Stimulated activated CD8-positive, alpha-beta memory T cell treated with anti-CD3 and anti-CD28 coated beads, Interleukin-2, amount 100 ng/mL, for 1 hour (primary cell): ENCODE results near the gene HOXB9.

Experiments used
- DNase-seq, 2 donors: peaks; one replicate each; pipeline ENCODE4 v3.0.0-alpha.2; 2020; ENCODE audit warnings: low read depth in 2 of 2

Gene HOXB9

GRCh38 chr17:48611681-48612455 is 14.3 kb downstream of the HOXB9 start:
- DNase-seq = no peak

- no peak for DNase-seq
These were observed 14.9 kb downstream of the HOXB9 start for GRCh38 chr17:48611213-48611612.

- DNase-seq = peak in 1 of 2 donors; percentile 34
These were observed 15.6 kb downstream of the HOXB9 start, which contains the start of gene HOXB7 for GRCh38 chr17:48610282-48611211. Gene HOXB7, minus strand, starts transcription at chr17:48611017. Its CDS starts 99 bp downstream, at chr17:48610918.

DNA sequence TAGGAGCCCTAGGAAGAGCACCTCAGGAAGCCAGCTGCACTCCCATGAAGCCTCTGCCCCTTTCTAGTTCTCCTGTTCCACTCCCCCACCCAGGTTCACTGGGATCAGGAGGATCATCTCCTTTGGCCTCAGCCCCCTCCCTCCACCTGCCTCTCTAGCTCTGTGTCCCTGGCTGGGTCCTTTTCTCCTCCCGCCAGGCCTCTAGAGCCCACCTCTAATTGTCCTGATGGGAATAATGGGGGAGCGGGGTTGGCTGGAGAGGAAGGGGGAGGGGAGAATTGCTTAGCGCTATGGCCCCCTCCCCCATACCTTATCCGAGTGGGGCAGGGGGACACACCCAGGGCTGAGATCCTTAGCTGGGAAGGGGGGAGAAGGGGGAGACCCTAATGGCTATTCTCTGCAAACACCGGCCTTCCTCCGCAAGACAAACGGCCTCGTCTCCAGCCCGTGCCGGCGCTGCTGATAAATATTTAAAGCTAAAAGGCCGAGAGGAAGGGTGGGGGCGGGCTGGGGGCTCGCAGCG is 16.3 kb downstream of the HOXB9 start:
- no peak for DNase-seq

DNA sequence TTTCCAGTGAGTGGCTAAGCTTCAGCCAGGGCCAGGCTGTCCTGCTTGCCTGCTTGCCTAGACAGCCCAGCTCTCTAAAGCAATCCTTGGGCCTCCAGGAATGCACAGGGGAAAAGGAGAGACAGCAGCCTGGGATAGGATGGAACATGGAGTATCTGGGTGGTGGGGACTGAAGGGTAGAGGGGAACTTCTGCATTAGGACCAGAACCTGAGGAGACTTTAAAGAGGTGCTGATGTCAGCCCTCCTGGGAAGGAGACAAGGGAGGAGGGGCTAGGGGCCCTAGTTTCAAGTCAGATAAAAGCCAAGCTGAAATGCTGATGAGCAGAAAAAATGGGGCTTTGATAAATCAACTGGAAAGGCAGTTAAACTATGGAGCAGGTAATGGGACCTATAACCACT is 17.1 kb downstream of the HOXB9 start:
- DNase-seq = no peak

DNA sequence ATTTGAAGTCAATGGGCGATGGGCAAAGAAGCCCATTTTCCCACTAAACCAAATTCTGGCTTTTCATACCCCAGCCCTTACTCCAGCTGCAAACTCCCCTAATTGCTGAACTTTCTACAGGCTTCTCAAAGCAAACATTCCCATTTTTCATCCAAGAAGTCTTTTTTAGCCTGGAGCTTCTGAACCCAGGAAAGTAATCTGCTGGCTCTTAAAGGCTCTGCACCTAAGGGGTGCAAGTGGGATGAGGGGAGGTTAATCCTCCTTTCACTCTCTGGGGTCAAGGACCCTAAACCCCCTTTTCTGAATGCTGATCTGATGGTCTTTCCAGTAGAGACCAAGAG is 17.7 kb downstream of the HOXB9 start:
- no peak for DNase-seq

GRCh38 chr17:48606892-48607614 is 19.1 kb downstream of the HOXB9 start:
- DNase-seq = no peak

DNA sequence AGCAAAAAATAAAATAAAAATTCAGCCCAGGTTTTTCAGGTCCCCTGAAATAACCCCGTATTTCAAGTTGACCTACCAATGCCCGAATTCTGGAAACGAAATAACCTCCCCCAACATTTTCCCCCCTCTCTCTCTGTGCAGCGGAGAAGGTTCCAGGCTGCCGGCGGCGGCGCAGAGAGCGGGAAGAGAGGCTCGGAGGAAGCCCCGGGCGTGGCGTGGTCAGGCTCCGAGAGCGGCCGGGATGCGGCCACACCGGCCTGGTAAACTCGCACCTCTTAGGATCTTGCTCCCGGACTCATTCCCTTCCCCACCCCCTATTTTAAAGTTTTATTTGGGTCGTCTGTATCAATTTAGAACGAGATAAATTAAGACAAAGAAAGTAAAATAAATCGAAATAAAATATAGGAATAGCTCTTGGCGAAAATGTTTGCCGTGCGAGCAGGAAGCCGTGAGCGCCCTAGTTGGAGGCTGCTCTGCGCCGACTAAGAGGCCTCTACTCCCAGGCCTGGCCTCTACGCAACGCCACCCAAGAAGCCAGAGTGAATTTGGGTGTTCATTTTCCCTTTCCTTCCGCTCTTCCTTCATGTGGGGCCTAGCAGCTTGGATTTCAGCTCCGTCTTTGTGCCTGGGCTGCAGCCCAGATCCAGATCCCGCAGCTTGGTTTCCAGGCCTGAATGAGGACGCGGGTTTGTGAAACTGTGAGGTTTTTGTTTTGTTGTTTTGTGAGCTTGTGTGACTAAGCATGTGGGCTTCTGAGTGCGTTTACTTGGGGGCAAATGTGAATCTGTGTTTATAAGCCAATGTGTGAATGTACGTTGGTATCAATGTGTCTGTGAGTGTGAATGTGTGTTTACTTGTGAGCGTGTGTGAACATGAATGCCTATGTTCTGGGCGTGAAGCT is 19.9 kb downstream of the HOXB9 start:
- no peak for DNase-seq

DNA sequence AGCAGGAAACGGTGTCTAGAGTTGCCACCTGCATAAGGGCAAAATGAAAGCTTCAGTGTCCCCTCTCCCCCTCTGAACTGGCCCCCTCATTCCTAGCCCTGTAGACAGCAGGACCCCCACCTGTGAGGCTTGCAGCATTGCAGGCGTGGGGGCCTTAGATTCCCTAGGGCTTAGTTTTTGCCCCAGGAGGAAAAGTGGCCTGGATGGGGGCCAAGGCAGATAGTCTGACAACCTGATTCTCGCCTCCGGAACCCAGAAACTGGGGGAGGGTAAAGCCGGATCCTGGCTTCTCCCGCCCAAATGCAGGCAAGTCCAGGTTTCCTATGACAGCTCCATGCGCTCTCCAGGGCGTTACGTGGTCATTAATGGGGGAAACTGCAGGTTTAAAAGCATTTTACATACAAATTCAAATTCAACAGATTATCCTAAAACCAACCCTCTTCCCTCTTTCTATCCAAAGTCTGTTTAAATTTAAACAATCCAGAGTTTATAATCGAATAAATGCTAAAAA is 20.7 kb downstream of the HOXB9 start:
- DNase-seq = no peak

GRCh38 chr17:48604770-48605329 is 21.3 kb downstream of the HOXB9 start, which contains the start of gene HOXB6:
Gene HOXB6, minus strand, starts transcription at chr17:48604986. Its CDS starts 6,836 bp downstream, at chr17:48598150.
- DNase-seq = no peak

GRCh38 chr17:48603959-48604769 is 22.0 kb downstream of the HOXB9 start:
- no peak for DNase-seq

- DNase-seq = no peak
These were observed 24.4 kb downstream of the HOXB9 start for GRCh38 chr17:48601539-48602425.

DNA sequence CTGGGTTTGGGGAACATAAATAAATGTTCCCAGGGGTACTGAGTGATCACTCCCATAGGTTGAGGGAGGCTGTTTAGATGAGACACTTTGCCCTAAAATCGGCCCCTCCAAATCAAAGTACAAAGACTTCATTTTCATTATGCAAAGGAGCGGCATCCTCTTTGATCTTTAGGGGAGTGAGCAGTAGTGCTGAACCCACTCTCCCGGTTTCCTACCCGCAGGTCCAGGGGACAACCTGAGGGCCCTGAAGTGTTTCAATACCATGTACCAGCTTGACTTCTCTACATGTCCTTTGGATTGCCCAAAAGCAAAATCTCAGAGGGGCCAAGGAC is 25.0 kb downstream of the HOXB9 start:
- no peak for DNase-seq

DNA sequence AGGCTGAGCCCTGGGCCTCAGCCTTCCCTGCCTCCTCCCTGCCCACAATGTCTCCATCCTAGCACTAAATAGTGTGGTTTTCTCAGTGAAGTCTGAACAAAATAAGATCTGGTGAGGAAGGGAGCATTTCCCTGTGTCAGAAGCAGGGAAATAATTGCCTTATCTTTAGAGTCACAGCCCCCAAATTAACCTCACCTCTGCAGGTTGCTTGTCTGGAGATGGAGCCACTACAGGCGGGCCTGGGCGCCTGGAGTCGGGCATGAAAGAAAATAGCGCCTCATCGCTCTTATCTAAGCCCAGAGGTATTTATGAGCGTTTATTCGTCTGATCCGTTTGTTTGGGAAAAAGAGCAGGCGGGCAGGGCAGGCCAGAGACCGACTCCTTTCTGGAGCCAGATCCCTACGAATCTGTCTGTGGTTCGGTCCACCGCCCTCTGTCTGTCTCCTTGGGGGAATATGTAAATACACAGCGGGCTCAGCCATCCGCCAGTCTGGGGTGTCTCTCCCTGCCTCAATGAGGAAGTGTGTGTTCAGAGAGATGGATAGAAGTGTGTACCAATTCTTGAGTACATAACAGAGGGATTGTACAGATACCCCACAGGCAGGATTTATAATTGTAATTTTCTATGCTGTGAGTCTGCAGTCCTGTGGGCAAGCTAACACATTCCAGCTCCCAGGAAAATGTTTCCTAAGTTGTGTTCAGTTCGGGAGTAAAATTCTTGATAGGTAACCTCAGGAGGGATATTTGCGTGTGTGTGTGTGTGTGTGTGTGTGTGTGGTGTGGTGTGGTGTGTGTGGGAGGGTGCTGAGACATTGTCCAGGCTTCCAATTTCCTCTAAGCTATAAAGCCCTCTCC is 25.7 kb downstream of the HOXB9 start:
- no peak for DNase-seq

DNA sequence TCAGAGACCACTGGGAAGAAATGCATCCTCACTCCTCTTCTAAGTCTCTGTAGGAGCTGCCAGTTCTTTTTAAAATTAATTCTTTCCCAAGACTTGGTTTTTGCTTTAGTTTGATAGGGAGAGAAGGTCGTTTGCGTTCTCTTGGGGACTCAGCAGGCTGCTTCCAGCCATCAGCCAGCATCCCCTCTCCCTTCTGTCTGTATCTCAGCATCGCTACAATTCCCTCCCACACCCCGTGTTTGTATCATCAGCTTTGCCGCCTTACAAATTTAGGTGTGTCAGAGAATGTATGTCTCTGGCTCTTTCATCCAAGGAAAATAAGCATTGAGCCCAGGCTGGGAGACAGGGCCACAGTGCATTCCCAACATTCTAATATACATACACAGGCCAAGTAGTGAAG is 26.8 kb downstream of the HOXB9 start:
- no peak for DNase-seq

DNA sequence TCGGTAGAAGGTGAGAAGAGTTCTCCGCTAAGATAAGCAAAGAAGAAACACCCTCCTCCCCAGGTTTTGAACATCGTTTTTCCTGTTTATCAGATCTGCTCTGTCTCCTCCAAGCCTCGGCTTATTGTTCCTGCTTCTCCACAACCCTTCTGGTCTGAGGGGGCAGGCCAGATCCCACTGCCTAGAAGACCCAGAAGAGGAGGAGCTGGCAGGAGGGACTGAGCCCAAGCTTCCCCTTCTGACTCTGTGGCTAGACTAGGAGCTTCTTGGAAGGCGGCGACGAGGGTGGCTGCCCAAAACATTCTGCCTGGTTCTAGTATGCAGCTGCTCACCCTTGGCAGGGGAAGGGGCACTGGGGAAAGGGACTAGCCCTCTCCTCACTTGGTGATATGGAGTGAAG is 27.4 kb downstream of the HOXB9 start:
- no peak for DNase-seq

DNA sequence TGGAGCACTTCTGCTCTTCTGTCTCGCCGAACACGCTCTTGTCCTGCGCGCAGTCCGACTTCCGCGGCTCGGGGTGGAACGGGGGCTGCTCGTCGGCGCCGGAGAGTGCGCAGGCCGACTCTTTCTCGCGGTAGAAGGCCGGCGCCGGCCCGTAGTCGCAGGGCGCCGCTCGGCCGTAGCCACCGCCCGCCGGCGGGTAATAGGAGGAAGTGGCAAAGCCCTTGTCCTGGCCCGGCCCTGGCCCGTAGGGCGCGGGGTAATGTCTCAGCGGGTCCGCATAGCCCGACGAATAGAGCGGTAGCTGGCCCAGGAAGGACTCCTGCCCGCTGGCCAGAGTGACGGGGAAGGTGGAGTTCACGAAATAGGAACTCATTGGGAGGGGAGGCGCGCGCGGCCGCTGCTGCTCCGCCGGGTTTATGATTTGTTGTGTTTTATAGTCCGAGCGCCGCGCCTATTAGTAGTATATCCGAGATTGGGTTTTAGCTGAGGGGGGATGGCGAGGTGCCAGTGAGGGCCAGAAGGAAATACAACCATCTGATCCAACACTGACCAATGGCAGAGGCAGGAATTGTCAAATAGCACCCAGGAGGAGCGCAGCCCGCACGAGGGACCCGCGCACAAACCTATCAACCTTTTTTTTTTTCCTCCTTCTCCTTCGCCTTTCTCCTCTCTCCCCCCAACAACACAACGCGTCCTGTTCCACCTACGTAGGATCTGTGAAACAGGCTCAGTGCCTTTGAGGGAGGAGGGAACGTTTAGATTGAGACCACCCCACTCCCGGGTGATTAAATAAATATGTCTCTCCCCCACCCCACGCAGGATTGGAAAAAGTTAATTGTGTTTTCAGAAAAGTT is 28.2 kb downstream of the HOXB9 start:
- DNase-seq = no peak
